GM12875 (cell line): ENCODE data around the gene GRAP.
A peak's percentile ranks its signal among the peaks of the same experiment; 100 is the strongest.
"Not testable (repeated sequence)": the region's sequence is repeated elsewhere in the genome, so short reads cannot be mapped to it uniquely, and the experiment has no call there.

Experiments
- H3K4me3 ChIP-seq: one replicate; pipeline ENCODE4 v1.5.1; 2011; ENCODE audit warnings: low read depth, low read length, control low read depth
- CTCF ChIP-seq: IDR thresholded peaks from 2 replicates; pipeline ENCODE4 v1.5.1; 2011; ENCODE audit warnings: low read depth, mild to moderate bottlenecking, control low read depth, inconsistent platforms, low read length, moderate library complexity, borderline replicate concordance; ENCODE audit not compliant: insufficient read depth

The GRAP gene

GRCh38 chr17:19043032-19043431, 3.7 kb downstream of the GRAP start:
- not testable (repeated sequence) for H3K4me3 ChIP-seq

GRCh38 chr17:19042369-19042768, 4.4 kb downstream of the GRAP start:
- not testable (repeated sequence) for H3K4me3 ChIP-seq

GRCh38 chr17:19041871-19042270, 4.9 kb downstream of the GRAP start:
- H3K4me3 ChIP-seq = not testable (repeated sequence)

GRCh38 chr17:19040350-19040749, 6.4 kb downstream of the GRAP start:
- not testable (repeated sequence) for H3K4me3 ChIP-seq

- not testable (repeated sequence) for H3K4me3 ChIP-seq
Measured at GRCh38 chr17:19038730-19039129, 8.0 kb downstream of the GRAP start.

GRCh38 chr17:19038007-19038406, 8.8 kb downstream of the GRAP start:
- H3K4me3 ChIP-seq = not testable (repeated sequence)

- H3K4me3 ChIP-seq = not testable (repeated sequence)
Measured at GRCh38 chr17:19037547-19037946, 9.2 kb downstream of the GRAP start.

- H3K4me3 ChIP-seq = not testable (repeated sequence)
Measured at GRCh38 chr17:19036186-19036585, 10.6 kb downstream of the GRAP start.

- H3K4me3 ChIP-seq = not testable (repeated sequence)
Measured at GRCh38 chr17:19032377-19032988, 14.3 kb downstream of the GRAP start.

GRCh38 chr17:19031729-19032128, 15.0 kb downstream of the GRAP start:
- peak; percentile 40; the same call in 1 of the 2 replicates for TF ChIP-seq CTCF
- not testable (repeated sequence) for H3K4me3 ChIP-seq

GRCh38 chr17:19030771-19031449, 15.8 kb downstream of the GRAP start:
- H3K4me3 ChIP-seq = not testable (repeated sequence)

GRCh38 chr17:19029740-19030139, 17.0 kb downstream of the GRAP start:
- not testable (repeated sequence) for H3K4me3 ChIP-seq

- not testable (repeated sequence) for H3K4me3 ChIP-seq
Measured at GRCh38 chr17:19028671-19029070, 18.1 kb downstream of the GRAP start.

- no peak for TF ChIP-seq CTCF
- H3K4me3 ChIP-seq = no peak overlapping the region
Measured at GRCh38 chr17:19024101-19025078, 22.4 kb downstream of the GRAP start.
